Hepatocyte (in vitro differentiated cells): ENCODE measurements around the gene MGLL. TPM values are rescaled to one million over a fixed set of nuclear protein-coding genes. Genes with fewer than 3 reads are reported as not detected.

Source experiments
- DNase-seq: peaks from one replicate; pipeline ENCODE4 v3.0.0-alpha.2; 2016; ENCODE audit warnings: low spot score
- H2AFZ ChIP-seq: fragments of 200-600 bp; sonication (generic); 2 replicates; pipeline ENCODE4 v1.6.0; 2016; ENCODE audit warnings: antibody characterized with exemption, mild to moderate bottlenecking
- H3K27ac ChIP-seq: fragments of 200-600 bp; sonication (generic); 2 replicates; pipeline ENCODE4 v1.5.1; 2016; ENCODE audit warnings: mild to moderate bottlenecking
- H3K27me3 ChIP-seq: fragments of 200-600 bp; sonication (generic); 2 replicates; pipeline ENCODE4 v1.6.1; 2016
- H3K36me3 ChIP-seq: fragments of 200-600 bp; sonication (generic); replicated peaks from 2 replicates; pipeline ENCODE4 v1.5.1; 2016; ENCODE audit warnings: low read depth; ENCODE audit not compliant: insufficient read depth
- H3K4me1 ChIP-seq: fragments of 200-600 bp; sonication (generic); 2 replicates; pipeline ENCODE4 v1.5.1; 2016; ENCODE audit warnings: mild to moderate bottlenecking, moderate library complexity; ENCODE audit not compliant: insufficient read depth
- H3K4me2 ChIP-seq: fragments of 200-600 bp; sonication (generic); 2 replicates; pipeline ENCODE4 v1.6.0; 2016
- H3K4me3 ChIP-seq: fragments of 200-600 bp; sonication (generic); 2 replicates; pipeline ENCODE4 v1.5.1; 2016; ENCODE audit warnings: mild to moderate bottlenecking
- H3K79me2 ChIP-seq: fragments of 200-600 bp; sonication (generic); 2 replicates; pipeline ENCODE4 v1.6.0; 2017; ENCODE audit warnings: mild to moderate bottlenecking
- H3K9me2 ChIP-seq: fragments of 200-600 bp; sonication (generic); replicated peaks from 2 replicates; pipeline ENCODE4 v1.6.0; 2017; ENCODE audit warnings: mild to moderate bottlenecking; ENCODE audit not compliant: insufficient read depth
- H3K9me3 ChIP-seq: fragments of 200-600 bp; sonication (generic); 2 replicates; pipeline ENCODE4 v1.5.1; 2016; ENCODE audit warnings: low read depth, mild to moderate bottlenecking
- H4K20me1 ChIP-seq: fragments of 200-600 bp; sonication (generic); 2 replicates; pipeline ENCODE4 v1.6.0; 2016; ENCODE audit warnings: mild to moderate bottlenecking; ENCODE audit not compliant: insufficient read depth, poor library complexity, severe bottlenecking
- CTCF ChIP-seq: fragments of 200-600 bp; sonication (generic); IDR thresholded peaks from 2 replicates; pipeline ENCODE4 v1.5.1; 2016; ENCODE audit warnings: antibody characterized with exemption, mild to moderate bottlenecking; ENCODE audit not compliant: poor library complexity
- EZH2 ChIP-seq: fragments of 200-600 bp; sonication (generic); IDR thresholded peaks from 2 replicates; pipeline ENCODE4 v1.6.1; 2016; ENCODE audit warnings: antibody characterized with exemption, mild to moderate bottlenecking, borderline replicate concordance
- EZH2phosphoT487 ChIP-seq: fragments of 200-600 bp; sonication (generic); IDR thresholded peaks from one replicate; pipeline ENCODE4 v1.6.1; 2018; ENCODE audit warnings: antibody characterized with exemption, mild to moderate bottlenecking, low read depth, moderate library complexity; ENCODE audit not compliant: unreplicated experiment, severe bottlenecking
- WGBS: methylation state at CpG from one replicate; pipeline ENCODE4 v1.1.6; 2016; ENCODE audit warnings: low lambda C conversion rate; ENCODE audit errors: missing lambda C conversion rate; 5-methylcytosine and 5-hydroxymethylcytosine counted together
- polyA plus RNA-seq: library from polyadenylated mRNA; unstranded; fragments of >200 nt; fragmentation: Nextera tagmentation; extraction: Ambion mirVana; gene quantifications from 2 replicates; pipeline ENCODE4 v1.2.1, GENCODE V29; 2016
- total RNA-seq: library from RNA; depleted of rRNA; stranded (reverse); fragments of >200 nt; gene quantifications from 2 replicates; pipeline ENCODE4 v1.2.3, GENCODE V29; 2014

MGLL gene
- total and polyA plus RNA-seq, 2 experiments from 2014 or later: 7.3 to 21.4 TPM

- no peak overlapping the region for H3K4me3 ChIP-seq
- H3K4me2 ChIP-seq: no peak overlapping the region
- H3K27ac ChIP-seq: no peak overlapping the region
- H3K79me2 ChIP-seq: no peaks in the 10 kb centered on the region
- H3K4me1 ChIP-seq: no peaks in the 10 kb centered on the region
- 83% methylated on average over 2 of the region's 2 CpGs for WGBS
- H2AFZ ChIP-seq: no peak overlapping the region
- no peaks in the 10 kb centered on the region for H3K36me3 ChIP-seq
- H3K9me2 ChIP-seq: no peaks in the 10 kb centered on the region
- no peaks in the 10 kb centered on the region for H3K9me3 ChIP-seq
- DNase-seq: no peak
- TF ChIP-seq EZH2phosphoT487 (no peak), CTCF (no peak), EZH2 (no peak)
- peaks cover 7% of the 10 kb centered on the region for H3K27me3 ChIP-seq
- no peaks in the 10 kb centered on the region for H4K20me1 ChIP-seq
Measured at GRCh38 chr3:127856801-127857200, 34.5 kb upstream of the MGLL start.

GRCh38 chr3:127855246-127855645 lies 32.9 kb upstream of the MGLL start:
- WGBS: 71% methylated on average over 1 of the region's 1 CpG
- no peaks in the 10 kb centered on the region for H3K9me2 ChIP-seq

GRCh38 chr3:127853681-127854080 lies 31.4 kb upstream of the MGLL start:
- no peaks in the 10 kb centered on the region for H3K9me3 ChIP-seq
- TF ChIP-seq CTCF (no peak), EZH2phosphoT487 (no peak), EZH2 (no peak)

More at GRCh38 chr3:127855246-127855645, 32.9 kb upstream of the MGLL start:
- Histone ChIP-seq H3K27me3 (no peaks in the 10 kb centered on the region), H3K4me1 (no peaks in the 10 kb centered on the region), H3K9me3 (no peaks in the 10 kb centered on the region), H4K20me1 (no peaks in the 10 kb centered on the region), H3K79me2 (no peaks in the 10 kb centered on the region), H3K27ac (no peak overlapping the region), H2AFZ (no peak overlapping the region), H3K4me3 (no peak overlapping the region), H3K4me2 (no peak overlapping the region), H3K36me3 (no peaks in the 10 kb centered on the region)
- TF ChIP-seq EZH2phosphoT487 (no peak), EZH2 (no peak), CTCF (no peak)
- no peak for DNase-seq

GRCh38 chr3:127851899-127852298 lies 29.6 kb upstream of the MGLL start:
- no peak overlapping the region for H3K27ac ChIP-seq
- no peaks in the 10 kb centered on the region for H3K79me2 ChIP-seq
- no peaks in the 10 kb centered on the region for H3K36me3 ChIP-seq
- no peaks in the 10 kb centered on the region for H4K20me1 ChIP-seq
- H3K4me3 ChIP-seq: no peak overlapping the region
- H3K27me3 ChIP-seq: no peaks in the 10 kb centered on the region
- H3K4me2 ChIP-seq: no peak overlapping the region
- H3K4me1 ChIP-seq: no peaks in the 10 kb centered on the region
- no peak overlapping the region for H2AFZ ChIP-seq
- H3K9me3 ChIP-seq: no peaks in the 10 kb centered on the region
- H3K9me2 ChIP-seq: no peaks in the 10 kb centered on the region
- no peak for TF ChIP-seq EZH2
- no peak for TF ChIP-seq EZH2phosphoT487
- no peak for TF ChIP-seq CTCF
- 48% methylated on average over 9 of the region's 9 CpGs for WGBS
- DNase-seq: no peak

More at GRCh38 chr3:127853681-127854080, 31.4 kb upstream of the MGLL start:
- Histone ChIP-seq H3K4me3 (no peak overlapping the region), H4K20me1 (no peaks in the 10 kb centered on the region), H2AFZ (no peak overlapping the region), H3K4me2 (no peak overlapping the region), H3K27me3 (no peaks in the 10 kb centered on the region), H3K79me2 (no peaks in the 10 kb centered on the region), H3K36me3 (no peaks in the 10 kb centered on the region), H3K9me2 (no peaks in the 10 kb centered on the region), H3K27ac (no peak overlapping the region), H3K4me1 (no peaks in the 10 kb centered on the region)
- no peak for DNase-seq
- 92% methylated on average over 10 of the region's 10 CpGs for WGBS
